NCI-H226 (cell line): ENCODE results near the gene TBP.
"Not testable (repeated sequence)": the region's sequence is repeated elsewhere in the genome, so short reads cannot be mapped to it uniquely, and the experiment has no call there.

Experiments
- DNase-seq: peaks from one replicate; pipeline ENCODE4 v3.0.0-alpha.2; 2015

Gene TBP

DNA sequence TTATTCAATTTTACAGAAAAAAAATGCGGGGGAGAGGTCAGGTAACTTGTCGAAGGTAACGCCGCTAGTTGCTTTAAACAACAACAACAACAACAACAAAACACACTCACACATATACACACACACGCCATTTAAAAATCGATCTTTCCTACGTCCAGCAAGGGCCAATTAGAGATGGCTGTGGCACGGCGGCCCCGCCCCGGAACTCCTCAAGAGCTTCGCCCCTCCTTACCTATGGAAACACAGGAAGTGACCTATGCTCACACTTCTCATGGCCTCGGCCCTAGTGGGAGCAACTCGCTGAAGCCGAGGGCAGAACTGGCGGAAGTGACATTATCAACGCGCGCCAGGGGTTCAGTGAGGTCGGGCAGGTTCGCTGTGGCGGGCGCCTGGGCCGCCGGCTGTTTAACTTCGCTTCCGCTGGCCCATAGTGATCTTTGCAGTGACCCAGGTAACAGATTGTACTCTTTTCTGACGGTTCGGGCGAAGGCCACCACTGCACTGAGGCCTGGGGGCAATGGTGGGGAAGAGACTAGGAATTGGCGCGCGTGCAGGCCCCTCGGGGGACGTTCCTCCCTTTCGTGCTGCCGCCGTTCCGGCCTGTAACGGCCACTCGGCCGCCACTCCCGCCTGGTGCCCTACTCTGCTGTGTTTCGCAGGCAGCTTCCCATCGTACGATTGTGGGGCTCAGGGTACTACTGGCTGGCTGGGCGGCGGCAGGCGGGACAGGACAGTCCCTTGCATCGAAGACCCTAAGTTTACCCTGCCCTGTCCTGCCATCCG is at the start of gene TBP:
TBP (plus strand) TSS at position 357 of the 783 bp plus-strand sequence. CDS start 2,661 bp downstream, outside the sequence.
- peak; percentile 99 for DNase-seq

DNA sequence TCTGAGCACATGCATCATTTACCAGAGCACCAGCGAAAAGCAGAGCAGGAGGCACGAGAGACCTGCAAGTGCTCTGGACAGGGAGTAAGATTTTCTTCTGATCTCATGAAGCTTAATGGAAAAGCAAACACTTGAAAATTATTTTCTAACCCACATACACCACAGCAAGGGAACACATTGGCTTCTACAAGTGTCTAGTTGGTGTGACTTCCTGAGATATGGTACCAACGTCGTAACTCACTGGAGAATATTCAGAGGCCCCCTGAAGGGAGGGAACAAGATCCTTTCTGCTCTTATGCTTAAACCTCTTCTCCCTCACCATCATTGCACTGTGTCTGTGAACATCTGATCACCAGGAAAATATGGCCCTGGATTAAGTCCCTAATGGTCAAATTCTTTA is 49.7 kb upstream of the TBP start:
- no peak for DNase-seq

DNA sequence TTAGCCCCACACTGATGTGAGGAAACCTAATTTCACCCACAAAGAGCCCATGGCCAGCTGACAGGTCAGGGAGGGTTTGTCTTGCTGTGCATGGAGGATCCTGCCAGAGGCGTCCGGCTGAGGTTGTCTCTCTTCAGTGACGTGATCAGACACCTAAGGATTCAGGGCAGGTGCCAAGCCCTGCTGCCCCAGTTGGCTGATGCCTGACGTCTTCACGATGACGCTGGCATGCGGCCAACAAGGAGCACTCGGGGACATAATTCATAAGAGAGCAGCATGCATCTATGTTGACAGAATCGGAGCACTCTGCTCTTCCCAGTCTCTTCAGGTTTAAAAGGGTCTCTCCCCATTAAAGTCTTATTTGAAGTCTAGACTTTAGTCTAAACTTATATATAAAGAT is 48.9 kb upstream of the TBP start:
- no peak for DNase-seq

DNA sequence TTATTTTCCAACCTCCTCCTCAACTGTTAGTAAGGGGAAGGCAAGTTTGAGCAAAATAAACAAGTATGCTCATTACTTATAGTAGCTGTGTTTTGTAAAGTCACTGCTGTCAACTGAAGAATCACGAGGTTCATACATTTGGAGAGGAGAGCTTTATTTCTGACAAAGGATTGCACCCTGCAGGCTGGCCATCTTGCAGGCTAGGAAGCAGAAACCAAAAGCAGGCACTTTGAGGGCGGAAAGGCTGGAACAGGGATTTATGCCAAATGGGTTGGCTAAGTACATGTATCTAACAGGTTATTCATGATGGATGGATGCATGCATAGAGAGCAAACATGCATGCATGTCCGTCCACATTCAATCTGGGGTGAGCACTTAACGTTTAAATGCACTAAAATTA is 47.7 kb upstream of the TBP start:
- DNase-seq, result no peak

DNA sequence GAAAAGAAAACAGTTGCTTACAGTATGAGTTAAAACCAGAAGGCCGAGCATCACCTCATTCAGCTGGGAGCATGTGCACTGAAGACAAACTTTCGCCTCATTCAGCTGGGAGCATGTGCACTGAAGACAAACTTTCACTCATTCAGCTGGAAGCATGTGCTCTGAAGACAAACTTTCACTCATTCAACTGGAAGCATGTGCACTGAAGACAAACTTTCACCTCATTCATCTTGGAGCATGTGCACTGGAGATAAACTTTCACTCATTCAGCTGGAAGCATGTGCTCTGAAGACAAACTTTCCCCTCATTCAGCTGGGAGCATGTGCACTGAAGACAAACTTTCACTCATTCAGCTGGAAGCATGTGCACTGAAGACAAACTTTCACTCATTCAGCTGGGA is 46.4 kb upstream of the TBP start:
- not testable (repeated sequence) for DNase-seq

DNA sequence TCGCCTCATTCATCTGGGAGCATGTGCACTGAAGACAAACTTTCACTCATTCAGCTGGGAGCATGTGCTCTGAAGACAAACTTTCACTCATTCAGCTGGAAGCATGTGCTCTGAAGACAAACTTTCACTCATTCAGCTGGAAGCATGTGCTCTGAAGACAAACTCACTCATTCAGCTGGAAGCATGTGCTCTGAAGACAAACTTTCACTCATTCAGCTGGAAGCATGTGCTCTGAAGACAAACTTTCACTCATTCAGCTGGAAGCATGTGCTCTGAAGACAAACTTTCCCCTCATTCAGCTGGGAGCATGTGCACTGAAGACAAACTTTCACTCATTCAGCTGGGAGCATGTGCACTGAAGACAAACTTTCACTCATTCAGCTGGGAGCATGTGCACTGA is 45.9 kb upstream of the TBP start:
- not testable (repeated sequence) for DNase-seq

DNA sequence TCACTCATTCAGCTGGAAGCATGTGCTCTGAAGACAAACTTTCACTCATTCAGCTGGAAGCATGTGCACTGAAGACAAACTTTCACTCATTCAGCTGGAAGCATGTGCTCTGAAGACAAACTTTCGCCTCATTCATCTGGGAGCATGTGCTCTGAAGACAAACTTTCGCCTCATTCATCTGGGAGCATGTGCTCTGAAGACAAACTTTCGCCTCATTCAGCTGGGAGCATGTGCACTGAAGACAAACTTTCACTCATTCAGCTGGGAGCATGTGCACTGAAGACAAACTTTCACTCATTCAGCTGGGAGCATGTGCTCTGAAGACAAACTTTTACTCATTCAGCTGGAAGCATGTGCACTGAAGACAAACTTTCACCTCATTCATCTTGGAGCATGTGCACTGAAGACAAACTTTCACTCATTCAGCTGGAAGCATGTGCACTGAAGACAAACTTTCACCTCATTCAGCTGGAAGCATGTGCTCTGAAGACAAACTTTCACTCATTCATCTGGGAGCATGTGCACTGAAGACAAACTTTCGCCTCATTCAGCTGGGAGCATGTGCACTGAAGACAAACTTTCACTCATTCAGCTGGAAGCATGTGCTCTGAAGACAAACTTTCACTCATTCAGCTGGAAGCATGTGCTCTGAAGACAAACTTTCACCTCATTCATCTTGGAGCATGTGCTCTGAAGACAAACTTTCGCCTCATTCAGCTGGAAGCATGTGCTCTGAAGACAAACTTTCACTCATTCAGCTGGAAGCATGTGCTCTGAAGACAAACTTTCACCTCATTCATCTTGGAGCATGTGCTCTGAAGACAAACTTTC is 45.1 kb upstream of the TBP start:
- DNase-seq, result not testable (repeated sequence)

DNA sequence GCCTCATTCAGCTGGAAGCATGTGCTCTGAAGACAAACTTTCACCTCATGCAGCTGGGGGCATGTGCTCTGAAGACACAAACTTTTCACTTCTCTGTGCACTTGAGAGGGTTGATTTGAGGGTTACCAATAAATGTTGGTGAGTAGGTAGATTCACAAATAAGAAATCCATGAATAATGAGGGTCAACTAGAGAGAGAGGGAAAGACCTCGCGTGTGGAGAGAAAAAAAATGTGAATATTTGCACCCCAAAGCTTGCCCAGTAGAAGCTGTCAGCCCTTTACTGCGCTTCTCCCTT is 44.5 kb upstream of the TBP start:
- no peak for DNase-seq

DNA sequence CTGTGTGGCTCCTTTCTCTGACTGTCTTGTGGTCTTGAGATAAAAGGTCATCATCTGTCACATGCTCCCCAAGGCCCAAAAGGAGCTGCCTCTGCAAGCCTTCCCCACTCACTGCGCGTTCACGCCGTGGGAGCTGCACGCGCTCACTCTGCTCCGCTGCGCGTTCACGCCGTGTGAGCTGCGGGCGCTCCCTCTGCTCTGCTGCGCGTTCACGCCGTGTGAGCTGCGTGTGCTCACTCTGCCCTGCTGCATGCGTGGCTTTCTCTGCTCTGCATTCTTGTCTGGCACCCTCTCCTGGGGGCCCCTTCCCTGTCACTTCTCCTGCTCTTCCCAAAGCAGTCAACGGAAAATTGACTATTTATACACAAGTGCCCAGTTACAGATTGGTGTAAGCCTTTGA is 43.5 kb upstream of the TBP start:
- DNase-seq, result no peak

DNA sequence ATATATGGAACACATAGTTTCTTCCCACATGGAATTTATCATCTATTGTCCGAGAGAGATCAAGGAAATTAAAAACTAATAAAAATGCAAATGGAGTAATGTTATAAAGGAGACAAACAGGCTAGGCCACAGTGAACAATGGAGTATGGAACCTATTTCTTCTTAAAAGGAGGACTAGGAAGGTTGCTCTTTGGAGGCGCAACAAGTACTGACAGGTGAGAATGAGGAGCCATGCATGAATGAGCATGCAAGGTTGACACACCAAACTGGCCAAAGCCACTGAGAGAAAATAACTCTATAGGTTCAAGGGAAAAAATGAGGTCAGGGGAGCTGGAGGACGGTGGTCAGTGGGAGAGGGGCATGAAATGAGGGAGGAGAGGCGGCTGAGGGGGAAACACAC is 41.9 kb upstream of the TBP start:
- no peak for DNase-seq

DNA sequence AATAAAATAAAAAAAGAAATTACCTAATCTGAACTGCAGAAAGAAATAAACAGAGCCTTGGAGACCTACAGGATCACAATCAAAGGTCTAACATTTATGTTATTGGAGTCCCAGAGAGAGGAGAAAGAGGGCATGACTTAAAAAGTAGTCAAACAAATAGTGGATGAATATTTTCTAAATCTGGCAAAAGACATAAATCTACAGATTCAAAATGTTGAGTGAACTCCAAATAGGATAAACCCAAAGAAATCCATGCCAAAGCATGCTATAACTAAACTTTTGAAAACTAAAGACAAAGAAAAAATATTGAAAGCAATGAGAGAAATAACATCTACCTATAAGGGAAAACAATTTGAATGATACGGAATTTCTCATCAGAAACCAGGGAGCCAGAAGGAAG is 39.3 kb upstream of the TBP start:
- no peak for DNase-seq

DNA sequence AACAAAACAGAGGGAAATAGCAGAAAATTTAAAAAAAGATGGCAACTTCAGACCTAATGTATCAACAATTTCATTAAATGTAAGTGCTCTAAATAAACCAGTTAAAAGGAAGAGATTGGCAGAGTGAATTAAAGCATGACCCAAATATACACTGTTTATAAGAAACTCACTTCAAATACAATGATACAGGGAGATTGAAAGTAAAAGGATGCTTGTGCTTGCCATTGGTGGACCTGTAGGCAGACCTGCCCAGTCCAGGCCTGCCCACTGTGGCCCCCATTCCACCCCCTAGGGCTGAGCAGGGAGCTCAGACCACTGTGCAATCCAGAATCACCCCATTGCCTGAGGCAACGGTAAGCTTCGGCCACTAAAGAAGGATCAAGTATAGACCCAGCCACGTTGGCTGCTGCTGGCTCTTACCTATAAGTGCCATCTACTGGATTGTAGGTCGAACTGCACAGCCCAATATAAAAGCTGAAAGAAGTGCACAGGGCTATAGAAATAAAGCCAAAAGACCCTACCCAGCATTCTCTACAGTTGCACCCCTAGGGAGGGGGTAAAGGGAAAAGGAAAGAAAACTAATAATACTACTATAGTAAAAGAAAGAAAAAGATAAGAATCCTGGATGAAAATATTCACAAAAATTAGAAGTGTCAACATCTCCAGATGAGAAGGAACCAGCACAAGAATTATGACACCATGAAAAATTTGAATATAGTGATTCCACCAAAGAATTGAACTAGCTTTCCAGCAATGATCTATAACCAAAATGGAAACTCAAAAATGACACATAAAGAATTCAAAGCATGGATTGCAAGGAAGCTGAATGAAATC is 37.2 kb upstream of the TBP start:
- peak; percentile 68 for DNase-seq

DNA sequence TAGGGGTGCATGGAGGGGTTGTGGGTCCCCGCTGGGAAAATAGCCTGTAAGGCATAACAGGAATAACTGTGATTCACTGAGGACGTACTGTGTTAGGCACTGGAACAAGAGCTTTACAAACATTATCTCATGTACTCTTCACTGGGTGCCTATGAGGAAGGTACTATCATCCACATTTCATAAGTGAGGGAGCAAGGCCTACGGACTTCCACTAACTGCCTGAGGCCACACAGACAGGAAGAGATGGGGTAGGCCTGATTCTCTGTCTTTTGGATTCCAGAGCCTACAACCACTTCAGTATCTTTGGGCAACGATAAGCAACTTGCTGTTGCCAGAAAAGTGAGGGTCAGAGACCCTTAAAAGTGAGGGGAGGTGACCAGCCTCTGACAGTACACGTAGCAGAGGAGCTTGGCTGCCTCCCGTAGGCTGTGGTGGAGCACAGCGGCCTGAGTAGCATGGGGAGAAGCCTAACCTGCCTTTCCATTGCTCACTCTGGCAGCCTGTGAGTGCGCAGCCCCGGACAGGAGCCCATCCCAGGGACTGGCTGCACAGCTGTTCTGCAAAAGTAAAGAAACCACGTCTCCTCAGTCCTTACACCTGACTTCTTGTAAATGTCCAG is 31.5 kb upstream of the TBP start:
- DNase-seq, result no peak

DNA sequence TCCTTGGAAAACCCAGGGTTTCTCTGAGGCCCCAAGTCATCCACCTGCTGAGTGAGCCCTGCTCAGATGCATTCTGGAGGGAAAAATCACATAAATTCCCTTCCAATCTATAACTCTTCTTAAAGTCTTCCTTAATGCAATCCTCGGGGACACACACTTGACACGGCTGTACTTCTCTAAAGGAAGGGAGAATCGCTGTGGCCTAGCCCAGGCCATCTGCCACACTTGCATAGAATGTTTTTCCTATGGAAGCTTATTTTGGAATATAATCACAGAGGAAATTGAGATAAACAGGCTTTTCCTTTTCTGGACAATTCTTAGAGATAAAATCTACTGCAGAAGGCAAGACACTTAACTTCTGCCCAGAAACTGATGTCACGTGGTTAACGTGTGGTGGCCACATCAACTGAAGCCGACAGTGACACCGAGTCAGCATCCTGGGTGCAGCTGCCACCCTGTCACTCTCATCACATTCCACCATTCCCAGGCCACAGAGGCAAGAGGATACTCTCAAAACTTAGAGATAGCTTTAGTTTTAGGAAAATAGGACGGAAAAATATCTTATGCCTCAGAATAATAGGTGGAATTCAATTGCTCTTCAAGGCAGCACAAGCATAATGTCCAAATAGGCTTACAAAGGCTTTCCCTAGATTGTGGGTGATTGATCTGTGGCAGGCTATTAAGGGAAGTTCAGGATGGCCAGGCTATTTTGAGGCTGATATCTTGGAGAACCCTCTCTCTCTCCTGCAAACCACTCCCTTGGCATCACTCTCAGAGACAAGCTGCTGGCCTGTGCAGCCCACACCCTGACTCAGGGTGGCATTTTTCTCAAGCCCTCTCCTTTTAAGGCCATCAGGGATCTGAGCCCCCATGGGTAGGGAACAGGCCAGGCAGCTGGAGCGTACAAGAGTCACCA is 30.7 kb upstream of the TBP start:
- DNase-seq, result no peak

DNA sequence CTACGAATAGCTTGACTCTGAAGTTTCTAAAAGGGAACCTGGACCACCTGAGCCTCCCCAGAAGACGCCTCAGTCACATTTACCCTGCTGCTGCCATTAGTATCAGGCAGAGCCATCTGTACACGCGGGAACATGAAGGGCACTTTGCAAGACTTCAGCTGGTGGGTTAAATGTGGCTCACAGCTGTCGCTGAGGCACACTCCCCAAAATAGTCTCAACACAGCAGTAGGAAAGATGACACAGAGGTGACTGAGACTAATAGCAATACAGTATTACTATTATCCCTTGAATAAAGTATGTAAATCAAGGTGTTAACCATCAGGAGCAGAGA is 30.0 kb upstream of the TBP start:
- DNase-seq, result no peak

DNA sequence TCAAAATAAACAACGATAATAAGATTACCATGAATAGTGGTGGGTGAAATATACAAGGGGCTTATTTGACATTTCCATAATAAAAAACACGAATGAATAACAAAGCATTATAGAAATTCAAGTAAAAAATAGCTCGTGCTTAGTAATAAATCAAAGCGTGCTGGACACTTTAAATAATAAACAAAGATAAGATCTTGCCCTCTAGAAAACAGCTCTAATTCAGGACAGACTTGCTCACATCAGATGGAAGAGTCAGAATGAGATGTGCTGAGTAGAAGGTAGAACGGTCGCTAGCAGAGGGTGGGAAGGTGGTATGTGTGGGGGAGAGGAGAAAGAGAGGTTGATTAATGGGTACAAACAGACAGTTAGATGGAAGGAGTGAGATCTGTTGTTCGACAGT is 28.4 kb upstream of the TBP start:
- no peak for DNase-seq

DNA sequence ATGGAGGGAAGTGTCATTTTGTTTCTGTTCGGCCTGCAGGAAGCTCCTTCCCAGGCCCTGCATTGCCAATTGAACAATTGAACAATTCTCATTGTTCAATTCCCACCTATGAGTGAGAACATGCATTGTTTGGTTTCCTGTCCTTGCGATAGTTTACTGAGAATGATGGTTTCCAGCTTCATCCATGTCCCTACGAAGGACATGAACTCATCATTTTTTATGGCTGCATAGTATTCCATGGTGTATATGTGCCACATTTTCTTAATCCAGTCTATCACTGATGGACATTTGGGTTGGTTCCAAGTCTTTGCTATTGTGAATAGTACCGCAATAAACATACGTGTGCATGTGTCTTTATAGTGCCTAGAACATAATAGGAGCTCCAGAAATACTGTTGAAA is 26.2 kb upstream of the TBP start:
- DNase-seq, result not testable (repeated sequence)

DNA sequence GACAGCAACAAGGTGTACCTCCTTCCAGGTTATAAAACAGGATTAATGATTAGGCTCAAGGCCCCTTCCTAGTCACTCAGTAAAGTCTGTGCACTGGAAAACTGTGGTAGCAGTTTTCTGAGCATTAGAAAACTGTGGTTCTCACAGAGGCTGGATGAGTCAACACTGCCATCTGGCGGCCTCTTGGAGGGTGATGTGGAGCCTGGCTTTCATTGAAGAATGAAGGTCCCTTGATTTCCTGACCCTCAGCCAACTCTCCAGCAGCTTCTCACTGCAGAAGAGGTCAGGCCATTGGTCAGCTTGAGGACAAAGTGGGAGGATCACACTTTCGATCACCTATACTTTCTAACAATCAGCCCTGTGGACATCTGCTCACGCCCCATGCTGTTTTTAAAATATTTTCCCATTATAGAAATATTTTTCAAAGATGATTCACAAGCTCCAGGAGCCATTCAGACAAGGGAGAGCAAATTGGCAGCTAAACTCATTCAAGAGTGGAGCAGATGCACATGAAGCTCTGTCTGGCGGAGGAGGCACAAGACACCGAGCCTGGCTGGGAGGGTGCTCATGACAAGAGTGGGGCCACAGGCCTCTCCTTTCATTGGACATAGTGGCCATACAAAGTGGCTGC is 24.2 kb upstream of the TBP start:
- peak; percentile 22 for DNase-seq

DNA sequence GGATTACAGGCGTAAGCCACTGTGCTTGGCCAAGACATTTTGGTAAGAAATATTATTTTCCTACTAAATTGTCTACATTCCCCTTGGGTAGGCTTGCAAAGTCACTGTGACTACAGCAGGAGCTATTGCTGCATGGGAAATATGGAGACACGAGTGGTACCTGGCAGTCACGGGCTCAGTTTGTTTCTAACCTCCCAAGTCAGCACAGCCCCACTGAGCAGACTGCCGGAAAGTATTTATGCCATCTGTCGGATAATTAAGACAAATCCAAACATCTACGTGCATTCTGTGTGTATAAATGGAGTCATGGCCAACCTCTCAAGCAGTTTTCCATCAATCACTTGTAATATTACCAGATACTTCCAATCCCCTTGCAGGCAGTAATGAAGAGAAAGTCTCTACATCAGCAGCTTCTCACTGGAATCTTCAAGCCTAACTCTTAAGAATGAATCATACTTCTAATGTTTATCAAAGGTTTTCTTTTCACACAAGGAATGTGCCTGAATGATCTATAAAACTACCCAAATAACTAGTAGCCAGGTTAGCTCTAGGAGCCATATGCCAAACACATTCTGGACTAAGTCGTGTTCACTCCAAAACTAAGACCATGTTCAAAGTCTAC is 21.2 kb upstream of the TBP start:
- DNase-seq, result no peak

DNA sequence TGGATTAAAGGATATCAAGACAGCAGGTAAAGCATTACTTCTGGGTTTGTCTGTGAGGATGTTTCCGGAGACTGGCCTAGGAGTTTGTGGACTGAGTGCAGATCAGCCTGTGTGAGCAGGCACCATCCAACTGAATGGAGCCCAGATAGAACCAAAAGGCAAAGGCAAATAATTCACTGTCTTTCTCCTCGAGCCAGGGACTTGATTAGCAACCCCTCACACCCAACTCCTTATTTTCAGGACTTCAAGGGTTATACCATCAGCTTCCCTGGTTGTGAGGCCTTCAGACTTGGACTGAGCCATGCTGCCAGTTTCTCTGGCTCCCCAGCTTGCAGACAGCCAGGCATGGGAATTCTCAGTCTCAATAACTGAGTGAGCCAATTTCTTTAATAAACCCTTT is 20.4 kb upstream of the TBP start:
- DNase-seq, result no peak

DNA sequence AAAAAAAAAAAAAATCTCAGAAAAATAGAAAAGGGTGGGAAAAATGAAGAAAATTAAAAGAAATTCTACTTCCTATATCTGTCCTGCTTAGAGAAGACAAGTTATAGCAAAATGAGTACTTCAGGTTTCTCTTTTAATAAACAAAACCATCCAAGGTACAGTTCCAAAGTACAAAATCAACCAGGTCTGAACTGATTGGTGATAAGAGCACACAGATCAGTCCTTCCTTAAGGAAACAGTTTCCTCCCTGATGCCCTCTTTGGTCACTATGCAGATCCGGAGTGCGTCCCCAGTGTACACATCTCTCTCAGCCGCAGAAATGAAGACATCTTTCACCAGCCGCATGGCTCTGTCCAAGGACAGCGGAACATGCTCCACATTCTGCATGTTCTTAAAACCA is 19.2 kb upstream of the TBP start:
- no peak for DNase-seq
